ENCODE results near the gene SALL1. TPM values are rescaled to one million over a fixed set of nuclear protein-coding genes. Genes with fewer than 3 reads are reported as not detected.

The SALL1 gene
- total RNA-seq = 100 to 1,000 TPM; 122 to 172 TPM
- polyA plus RNA-seq (2013, experiment 1 of 2) = 49.8 TPM
- 45.5 TPM for polyA plus RNA-seq (2013, experiment 2 of 2)
- long read RNA-seq, experiment 1, full-length matches to known transcripts = 5 of 59 reads
- long read RNA-seq, experiment 1, partial matches to known transcripts = 35 of 59 reads
- long read RNA-seq, experiment 1, other reads (novel, unspliced or antisense) = 19 of 59 reads
- long read RNA-seq, experiment 2, full-length matches to known transcripts = 85 of 168 reads
- long read RNA-seq, experiment 2, partial matches to known transcripts = 35 of 168 reads
- long read RNA-seq, experiment 2, other reads (novel, unspliced or antisense) = 48 of 168 reads
- long read RNA-seq, experiment 3, full-length matches to known transcripts = 2 of 51 reads
- long read RNA-seq, experiment 3, partial matches to known transcripts = 42 of 51 reads
- long read RNA-seq, experiment 3, other reads (novel, unspliced or antisense) = 7 of 51 reads
- long read RNA-seq, experiment 4, partial matches to known transcripts = 0 of 3 reads
- long read RNA-seq, experiment 4, other reads (novel, unspliced or antisense) = 3 of 3 reads

DNA sequence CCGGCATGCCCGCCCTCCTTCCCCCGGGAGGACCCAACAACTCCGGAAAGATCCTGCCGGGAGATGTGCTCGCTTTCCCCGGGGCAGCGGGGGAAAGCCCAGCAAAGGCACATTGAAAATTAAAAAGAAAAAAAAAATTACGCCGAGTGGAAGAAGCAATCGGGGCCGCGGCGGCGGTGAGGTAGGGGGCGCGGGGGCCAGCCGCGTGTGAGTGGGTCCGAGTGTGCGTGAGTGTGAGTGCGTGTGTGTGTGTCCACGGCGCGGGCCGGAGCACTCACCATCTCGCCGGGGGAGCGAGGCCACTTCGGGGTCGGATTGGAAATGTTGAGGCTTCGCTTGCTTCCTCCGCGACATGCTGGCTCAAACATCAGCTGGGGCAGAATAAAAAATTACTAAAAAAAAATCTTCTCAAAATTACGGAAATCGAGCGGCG lies at the start of gene SALL1:
Gene SALL1, minus strand, starts transcription at position 383 of the 433 bp plus-strand sequence. Its CDS starts 29 bp downstream, at position 354.
- DNase-seq = peak; percentile 69
- Mint-ChIP-seq H3K4me1 (peaks cover 32% of the 10 kb centered on the region), H3K4me3 (peak within 1 kb of the TSS; percentile 96), H3K27ac (peak within 1 kb of the TSS; percentile 86), H3K9me3 (no peaks in the 10 kb centered on the region), H3K36me3 (ENCODE audit: low read depth) (peaks cover 20% of the 10 kb centered on the region), H3K27me3 (ENCODE audit: insufficient read depth) (peaks cover 46% of the 10 kb centered on the region)
- Histone ChIP-seq H3K4me3 (ENCODE audit: low read length) (peak within 1 kb of the TSS; percentile 99), H3K9me3 (ENCODE audit: control insufficient read depth, low read length) (no peaks in the 10 kb centered on the region), H3K27me3 (ENCODE audit: control insufficient read depth, insufficient read depth, low read length, poor library complexity, severe bottlenecking) (peaks cover 2% of the 10 kb centered on the region), H3K36me3 (ENCODE audit: control insufficient read depth, insufficient read depth, low read length) (no peaks in the 10 kb centered on the region), H3K4me1 (ENCODE audit: control insufficient read depth, insufficient read depth, low read length) (peaks cover 8% of the 10 kb centered on the region), H3K27ac (ENCODE audit: low read depth, low read length) (peak within 1 kb of the TSS; percentile 88), H3K9ac (ENCODE audit: extremely low read depth, low read length, poor library complexity, severe bottlenecking) (peak within 1 kb of the TSS; percentile 86)
- TF ChIP-seq CTCF (conservative IDR thresholded peaks at IDR 0.05) = no peak
- WGBS, 2 experiments (ENCODE audit: insufficient coverage in 1 of 2, insufficient read length in 1 of 2) = 0% methylated on average over 2 to 38 of the region's 38 CpGs

DNA sequence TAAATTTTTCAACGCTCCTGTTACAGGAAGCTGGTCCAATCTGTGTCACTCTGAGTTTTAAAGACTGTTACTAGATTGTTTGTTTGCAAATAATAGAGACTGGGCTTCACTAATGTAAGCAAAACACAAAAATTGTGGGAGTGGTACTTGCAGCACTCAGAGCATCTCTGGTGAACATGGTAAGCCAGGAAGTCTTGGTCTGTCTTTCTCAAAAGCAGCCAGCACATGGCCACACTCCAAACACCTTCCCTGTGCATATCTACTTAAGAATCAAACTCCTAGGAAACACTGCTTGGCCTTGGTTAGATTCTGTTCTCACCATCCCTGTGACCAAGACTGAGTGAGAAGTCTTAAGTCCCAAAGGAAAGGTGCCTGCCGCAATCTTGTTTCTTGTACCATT lies 49.7 kb upstream of the SALL1 start:
- peaks cover 13% of the 10 kb centered on the region for H3K9me3 Mint-ChIP-seq
- no peaks in the 10 kb centered on the region for H3K4me1 Mint-ChIP-seq
- H3K27me3 Mint-ChIP-seq (ENCODE audit: insufficient read depth) = no peaks in the 10 kb centered on the region
- WGBS, 2 experiments (ENCODE audit: insufficient coverage in 1 of 2, insufficient read length in 1 of 2) = 50% methylated on average over 2 of the region's 2 CpGs; no CpG with 5 or more reads in 1 of the 2 experiments
- Histone ChIP-seq H3K36me3 (ENCODE audit: control insufficient read depth, insufficient read depth, low read length) (no peaks in the 10 kb centered on the region), H3K4me1 (ENCODE audit: control insufficient read depth, insufficient read depth, low read length) (no peaks in the 10 kb centered on the region), H3K27me3 (ENCODE audit: control insufficient read depth, insufficient read depth, low read length, poor library complexity, severe bottlenecking) (no peaks in the 10 kb centered on the region), H3K9me3 (ENCODE audit: control insufficient read depth, low read length) (peaks cover 17% of the 10 kb centered on the region), H3K4me3 (ENCODE audit: low read length) (no peak overlapping the region), H3K9ac (ENCODE audit: extremely low read depth, low read length, poor library complexity, severe bottlenecking) (no peak overlapping the region), H3K27ac (ENCODE audit: low read depth, low read length) (no peak overlapping the region)
- DNase-seq = no peak
- H3K27ac Mint-ChIP-seq = no peak overlapping the region
- no peaks in the 10 kb centered on the region for H3K36me3 Mint-ChIP-seq (ENCODE audit: low read depth)
- TF ChIP-seq CTCF (conservative IDR thresholded peaks at IDR 0.05) = no peak
- no peak overlapping the region for H3K4me3 Mint-ChIP-seq

GRCh38 chr16:51197953-51198748 lies 47.1 kb upstream of the SALL1 start:
- Histone ChIP-seq H3K4me3 (ENCODE audit: low read length) (no peak overlapping the region), H3K9me3 (ENCODE audit: control insufficient read depth, low read length) (peaks cover 17% of the 10 kb centered on the region), H3K9ac (ENCODE audit: extremely low read depth, low read length, poor library complexity, severe bottlenecking) (no peak overlapping the region), H3K36me3 (ENCODE audit: control insufficient read depth, insufficient read depth, low read length) (no peaks in the 10 kb centered on the region), H3K27ac (ENCODE audit: low read depth, low read length) (no peak overlapping the region), H3K4me1 (ENCODE audit: control insufficient read depth, insufficient read depth, low read length) (no peaks in the 10 kb centered on the region), H3K27me3 (ENCODE audit: control insufficient read depth, insufficient read depth, low read length, poor library complexity, severe bottlenecking) (no peaks in the 10 kb centered on the region)
- TF ChIP-seq CTCF (conservative IDR thresholded peaks at IDR 0.05) = no peak
- Mint-ChIP-seq H3K27ac (no peak overlapping the region), H3K9me3 (peaks cover 13% of the 10 kb centered on the region), H3K36me3 (ENCODE audit: low read depth) (no peaks in the 10 kb centered on the region), H3K4me3 (no peak overlapping the region), H3K4me1 (no peaks in the 10 kb centered on the region), H3K27me3 (ENCODE audit: insufficient read depth) (no peaks in the 10 kb centered on the region)
- 90 to 92% methylated on average over 5 to 8 of the region's 8 CpGs for WGBS, 2 experiments (ENCODE audit: insufficient coverage in 1 of 2, insufficient read length in 1 of 2)
- DNase-seq = no peak

Data from endodermal cell (in vitro differentiated cells).